Activated T-cell treated with anti-CD3 and anti-CD28 coated beads, Interleukin-2, amount 50 U/mL, for 24 hours (primary cell): ENCODE measurements around the gene KLHDC2.
"Not testable (repeated sequence)": the region's sequence is repeated elsewhere in the genome, so short reads cannot be mapped to it uniquely, and the experiment has no call there.

ENCODE experiments used
- DNase-seq: peaks from one replicate; pipeline ENCODE4 v3.0.0-alpha.2; 2020
- H3K27ac Mint-ChIP-seq: 2 replicates; pipeline ENCODE4 v1.8.0; 2020; ENCODE audit warnings: mild to moderate bottlenecking, mixed read lengths
- H3K27me3 Mint-ChIP-seq: 2 replicates; pipeline ENCODE4 v1.8.0; 2020; ENCODE audit warnings: mixed read lengths
- H3K36me3 Mint-ChIP-seq: 2 replicates; pipeline ENCODE4 v1.8.0; 2020; ENCODE audit warnings: low read depth, mixed read lengths
- H3K4me1 Mint-ChIP-seq: 2 replicates; pipeline ENCODE4 v1.8.0; 2020; ENCODE audit warnings: low read depth, mixed read lengths
- H3K4me3 Mint-ChIP-seq: 2 replicates; pipeline ENCODE4 v1.8.0; 2020; ENCODE audit warnings: mild to moderate bottlenecking, moderate library complexity, mixed read lengths
- H3K9me3 Mint-ChIP-seq: 2 replicates; pipeline ENCODE4 v1.8.0; 2020; ENCODE audit warnings: mixed read lengths

KLHDC2 gene

DNA sequence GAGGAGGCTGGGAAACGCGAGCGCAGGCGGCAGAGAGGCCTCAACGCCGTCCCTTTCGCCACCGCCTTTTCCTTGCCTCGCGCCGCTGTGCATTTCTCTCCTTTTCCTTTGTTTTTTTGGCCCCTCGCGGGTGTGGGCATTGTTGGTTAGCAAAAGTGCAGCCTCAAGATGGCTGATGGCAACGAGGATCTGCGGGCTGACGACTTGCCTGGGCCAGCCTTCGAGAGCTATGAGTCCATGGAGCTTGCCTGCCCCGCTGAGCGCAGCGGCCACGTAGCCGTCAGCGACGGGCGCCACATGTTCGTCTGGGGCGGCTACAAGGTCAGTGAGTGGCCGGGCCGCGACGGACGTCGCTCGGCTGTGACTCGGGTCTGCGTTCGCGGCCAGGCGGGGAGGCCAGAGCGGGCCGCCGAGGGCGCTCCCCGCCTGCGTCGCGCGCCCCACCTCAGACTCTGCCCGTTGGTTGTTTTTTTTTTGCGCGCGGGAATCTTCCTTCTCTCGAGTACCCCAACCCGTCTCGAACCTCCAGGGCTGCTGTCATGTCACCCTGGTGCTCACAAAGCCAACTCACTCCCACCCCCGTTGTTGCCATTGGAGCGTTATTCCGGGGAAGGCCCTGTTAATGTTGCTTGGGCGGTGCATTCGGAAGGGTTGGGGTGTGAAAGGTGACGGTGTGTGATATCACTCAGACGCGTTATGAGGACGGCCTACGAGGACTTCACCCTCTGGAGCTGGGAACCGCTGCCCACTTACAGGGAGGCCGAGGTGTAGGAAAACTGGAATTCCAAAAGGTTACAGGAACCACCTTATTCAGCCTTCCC lies 558 bp downstream of the KLHDC2 start:
- peaks cover 19% of the 10 kb centered on the region for H3K36me3 Mint-ChIP-seq
- peak overlapping the region; percentile 95 for H3K4me3 Mint-ChIP-seq
- H3K4me1 Mint-ChIP-seq, result peaks cover 37% of the 10 kb centered on the region
- peak; percentile 79 for DNase-seq
- H3K9me3 Mint-ChIP-seq, result no peaks in the 10 kb centered on the region
- no peaks in the 10 kb centered on the region for H3K27me3 Mint-ChIP-seq
- H3K27ac Mint-ChIP-seq, result peak overlapping the region; percentile 98

DNA sequence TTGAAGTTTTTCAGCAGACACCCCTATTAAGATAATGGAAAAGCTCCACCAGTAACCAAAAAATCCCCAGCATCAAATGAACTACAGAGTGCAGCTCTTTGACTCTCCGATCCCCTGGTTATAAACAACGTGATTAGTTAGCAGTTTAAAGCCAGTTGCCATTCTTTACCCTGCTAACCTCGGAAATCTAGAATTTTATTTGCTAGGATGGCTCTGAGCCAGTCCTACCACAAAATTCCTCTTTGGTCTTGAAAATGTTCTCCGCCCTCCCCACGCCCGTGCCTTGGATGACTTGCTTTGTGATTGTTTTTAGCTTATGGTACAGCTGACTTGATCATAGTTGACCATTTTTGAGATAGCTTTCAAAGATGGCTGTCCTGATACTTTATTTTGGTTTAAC lies 1.2 kb downstream of the KLHDC2 start:
- Mint-ChIP-seq H3K27ac (peak overlapping the region; percentile 98), H3K36me3 (peaks cover 22% of the 10 kb centered on the region), H3K4me1 (peaks cover 37% of the 10 kb centered on the region), H3K4me3 (peak overlapping the region; percentile 95), H3K9me3 (no peaks in the 10 kb centered on the region), H3K27me3 (no peaks in the 10 kb centered on the region)
- DNase-seq, result no peak

DNA sequence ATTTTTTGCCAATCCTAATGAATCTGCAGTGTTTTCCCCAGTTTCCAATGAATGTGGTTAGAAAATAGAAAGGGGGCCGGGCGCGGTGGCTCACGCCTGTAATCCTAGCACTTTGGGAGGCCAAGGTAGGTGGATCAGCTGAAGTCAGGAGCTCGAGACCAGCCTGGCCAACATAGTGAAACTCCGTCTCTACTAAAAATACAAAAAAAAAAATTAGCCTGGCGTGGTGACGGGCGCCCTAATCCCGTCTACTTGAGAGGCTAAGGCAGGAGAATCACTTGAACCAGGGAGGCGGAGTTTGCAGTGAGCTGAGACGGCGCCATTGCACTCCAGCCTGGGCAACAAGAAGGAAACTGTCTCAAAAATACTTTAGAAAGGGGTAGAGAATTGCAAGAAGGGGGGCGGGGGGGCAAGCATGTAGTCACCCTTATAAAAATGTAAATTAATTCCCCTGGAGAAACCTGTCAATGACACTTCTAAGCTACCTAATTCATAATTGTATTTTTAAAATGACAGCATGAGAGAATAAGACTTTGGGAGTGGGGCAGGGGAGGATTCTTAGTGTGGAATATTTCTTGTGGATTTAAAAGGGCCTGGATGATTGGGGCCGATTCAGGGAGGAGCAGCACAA lies 1.7 kb downstream of the KLHDC2 start:
- Mint-ChIP-seq H3K9me3 (no peaks in the 10 kb centered on the region), H3K4me1 (peaks cover 40% of the 10 kb centered on the region), H3K27ac (peak overlapping the region; percentile 98), H3K36me3 (peaks cover 28% of the 10 kb centered on the region), H3K4me3 (peak overlapping the region; percentile 95), H3K27me3 (no peaks in the 10 kb centered on the region)
- no peak for DNase-seq

DNA sequence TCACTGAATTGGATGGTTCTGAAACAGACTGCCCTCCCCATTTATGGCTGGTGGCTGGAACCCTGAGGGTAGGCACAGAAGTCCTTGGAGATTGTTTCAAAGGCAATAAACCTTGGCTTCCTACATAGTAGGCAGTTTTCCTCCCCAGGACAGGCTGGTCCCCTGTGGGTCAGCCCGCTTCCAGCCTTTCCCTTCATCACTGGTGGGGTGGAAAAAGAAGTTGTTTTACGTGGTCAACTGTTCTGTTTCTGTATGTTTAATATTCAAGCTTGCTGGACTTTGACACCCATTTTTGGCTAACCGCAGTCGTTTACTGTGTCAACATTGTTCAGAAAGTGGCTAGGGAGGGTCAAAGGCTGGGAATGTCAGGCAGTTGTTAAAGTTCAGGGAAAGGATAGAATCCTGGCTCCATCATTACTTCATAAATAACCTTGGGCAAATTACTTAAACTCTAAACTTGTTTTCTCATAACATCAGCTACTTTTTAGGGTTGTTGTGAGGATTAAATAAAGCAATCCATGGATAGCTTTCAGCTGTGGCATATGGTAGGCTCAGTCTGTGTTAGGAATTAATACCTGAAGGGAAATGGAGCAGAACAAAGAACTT lies 2.4 kb downstream of the KLHDC2 start:
- Mint-ChIP-seq H3K9me3 (no peaks in the 10 kb centered on the region), H3K36me3 (peaks cover 34% of the 10 kb centered on the region), H3K4me1 (peaks cover 44% of the 10 kb centered on the region), H3K4me3 (peak overlapping the region; percentile 35), H3K27me3 (no peaks in the 10 kb centered on the region), H3K27ac (peak overlapping the region; percentile 80)
- DNase-seq, result no peak

DNA sequence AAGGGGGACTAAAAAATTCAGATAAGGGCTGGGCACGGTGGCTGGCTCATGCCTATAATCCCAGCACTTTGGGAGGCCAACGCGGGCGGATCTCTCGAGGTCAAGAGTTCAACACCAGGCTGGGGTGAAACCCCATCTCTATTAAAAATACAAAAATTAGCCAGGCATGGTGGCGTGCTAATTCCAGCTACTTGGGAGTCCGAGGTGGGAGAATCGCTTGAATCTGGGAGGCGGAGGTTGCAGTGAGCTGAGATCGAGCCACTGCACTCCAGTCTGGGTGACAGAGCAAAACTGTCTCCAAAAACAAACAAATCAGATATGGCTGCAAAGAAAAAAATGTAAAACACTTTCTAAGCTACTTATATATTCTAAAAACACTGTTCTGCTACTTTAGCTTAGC lies 3.7 kb downstream of the KLHDC2 start:
- H3K27me3 Mint-ChIP-seq, H3K9me3 Mint-ChIP-seq, H3K4me3 Mint-ChIP-seq, DNase-seq: not testable (repeated sequence)
- peaks cover 46% of the 10 kb centered on the region for H3K4me1 Mint-ChIP-seq
- peak overlapping the region; percentile 71 for H3K27ac Mint-ChIP-seq
- peaks cover 42% of the 10 kb centered on the region for H3K36me3 Mint-ChIP-seq

DNA sequence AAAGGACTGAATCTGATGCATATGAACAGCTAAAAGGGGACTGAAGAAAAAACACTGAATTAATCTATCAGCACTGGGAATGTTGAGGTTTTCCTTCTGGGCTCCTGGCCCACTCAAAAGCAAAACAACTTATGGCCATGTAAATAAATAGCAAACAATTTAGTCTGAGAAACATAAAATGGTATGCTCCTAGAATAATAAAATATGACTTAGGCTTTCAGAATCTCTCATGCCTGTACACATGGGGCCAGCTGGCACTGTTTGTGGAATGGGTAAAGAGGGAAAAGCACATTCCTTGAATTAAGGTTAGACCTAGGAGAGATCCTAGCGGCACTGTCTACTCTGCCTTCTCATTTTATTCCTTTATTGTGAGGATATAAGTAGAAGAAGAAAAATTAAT lies 6.2 kb downstream of the KLHDC2 start:
- H3K27me3 Mint-ChIP-seq, result no peaks in the 10 kb centered on the region
- H3K4me3 Mint-ChIP-seq, result no peak overlapping the region
- H3K36me3 Mint-ChIP-seq, result peaks cover 52% of the 10 kb centered on the region
- no peak for DNase-seq
- no peaks in the 10 kb centered on the region for H3K9me3 Mint-ChIP-seq
- peak overlapping the region; percentile 82 for H3K27ac Mint-ChIP-seq
- peaks cover 31% of the 10 kb centered on the region for H3K4me1 Mint-ChIP-seq

DNA sequence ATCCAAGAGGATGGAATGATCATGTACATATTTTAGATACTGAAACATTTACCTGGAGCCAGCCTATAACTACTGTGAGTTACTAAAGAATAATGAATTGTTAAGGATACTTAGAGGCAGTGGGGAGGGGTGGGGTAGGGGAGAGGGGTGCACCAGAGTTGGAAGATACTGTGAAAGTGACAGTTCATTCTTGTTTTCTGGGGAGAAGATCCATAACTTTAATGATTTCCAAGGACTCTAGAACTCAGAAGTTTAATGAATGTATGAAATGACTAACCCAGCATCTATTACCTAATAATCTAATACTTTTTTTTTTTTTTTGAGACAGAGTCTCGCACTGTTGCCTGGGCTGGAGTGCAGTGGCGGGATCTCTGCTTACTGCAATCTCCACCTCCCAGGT lies 10.5 kb downstream of the KLHDC2 start:
- peaks cover 87% of the 10 kb centered on the region for H3K36me3 Mint-ChIP-seq
- no peaks in the 10 kb centered on the region for H3K9me3 Mint-ChIP-seq
- no peaks in the 10 kb centered on the region for H3K27me3 Mint-ChIP-seq
- H3K4me3 Mint-ChIP-seq, result no peak overlapping the region
- H3K27ac Mint-ChIP-seq, result no peak overlapping the region
- H3K4me1 Mint-ChIP-seq, result peaks cover 10% of the 10 kb centered on the region
- no peak for DNase-seq

DNA sequence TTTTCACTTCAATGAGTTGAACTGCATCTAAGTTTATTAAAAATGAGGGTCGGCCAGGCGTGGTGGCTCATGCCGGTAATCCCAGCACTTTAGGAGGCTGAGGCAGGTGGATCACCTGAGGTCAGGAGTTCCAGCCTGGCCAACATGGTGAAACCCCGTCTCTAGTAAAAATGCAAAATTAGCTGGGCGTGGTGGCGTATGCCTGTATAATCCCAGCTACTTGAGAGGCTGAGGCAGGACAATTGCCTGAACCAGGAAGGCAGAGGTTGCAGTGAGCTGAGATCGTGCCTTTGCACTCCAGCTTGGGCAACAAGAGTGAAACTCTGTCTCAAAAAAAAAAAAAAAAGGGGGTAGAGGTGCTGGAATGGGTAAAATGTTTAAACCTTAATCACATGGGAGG lies 13.1 kb downstream of the KLHDC2 start:
- H3K36me3 Mint-ChIP-seq, result peaks cover 91% of the 10 kb centered on the region

DNA sequence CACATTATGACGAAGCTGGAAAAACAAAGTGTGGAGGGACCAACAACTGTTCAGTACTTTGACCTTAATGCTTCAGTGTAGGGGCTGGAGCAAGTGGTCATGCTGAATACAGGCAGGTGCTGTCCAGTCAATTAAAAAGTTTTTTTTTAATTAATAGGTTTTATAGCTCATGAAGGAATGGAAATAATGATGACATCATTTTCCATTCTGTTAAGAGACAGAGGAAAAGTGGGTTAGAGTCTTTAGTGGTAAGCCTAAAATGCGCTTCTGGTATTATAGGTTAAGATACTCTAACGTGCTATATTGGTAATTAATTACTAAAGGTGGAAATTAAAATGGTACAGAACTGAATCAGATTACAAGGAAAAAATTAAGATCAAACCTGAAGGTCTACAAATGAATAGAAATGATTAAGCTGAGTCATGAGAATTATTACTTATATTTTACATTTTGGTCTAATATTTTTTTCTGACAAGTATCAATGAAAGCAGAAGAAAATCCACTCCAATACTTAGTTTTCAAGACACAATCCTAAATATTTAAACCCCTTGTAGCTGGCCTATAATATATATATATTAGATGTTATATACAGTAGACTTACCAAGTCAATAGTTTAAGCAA lies 15.6 kb downstream of the KLHDC2 start:
- no peak overlapping the region for H3K4me3 Mint-ChIP-seq
- no peaks in the 10 kb centered on the region for H3K9me3 Mint-ChIP-seq
- no peak overlapping the region for H3K27ac Mint-ChIP-seq
- H3K4me1 Mint-ChIP-seq, result no peaks in the 10 kb centered on the region
- no peak for DNase-seq
- H3K27me3 Mint-ChIP-seq, result no peaks in the 10 kb centered on the region
- peaks cover 96% of the 10 kb centered on the region for H3K36me3 Mint-ChIP-seq

More for the DNA sequence above, 13.1 kb downstream of the KLHDC2 start:
- not testable (repeated sequence) for H3K9me3 Mint-ChIP-seq, H3K4me1 Mint-ChIP-seq, DNase-seq, H3K4me3 Mint-ChIP-seq, H3K27me3 Mint-ChIP-seq
- H3K27ac Mint-ChIP-seq, result peak overlapping the region; percentile 65

DNA sequence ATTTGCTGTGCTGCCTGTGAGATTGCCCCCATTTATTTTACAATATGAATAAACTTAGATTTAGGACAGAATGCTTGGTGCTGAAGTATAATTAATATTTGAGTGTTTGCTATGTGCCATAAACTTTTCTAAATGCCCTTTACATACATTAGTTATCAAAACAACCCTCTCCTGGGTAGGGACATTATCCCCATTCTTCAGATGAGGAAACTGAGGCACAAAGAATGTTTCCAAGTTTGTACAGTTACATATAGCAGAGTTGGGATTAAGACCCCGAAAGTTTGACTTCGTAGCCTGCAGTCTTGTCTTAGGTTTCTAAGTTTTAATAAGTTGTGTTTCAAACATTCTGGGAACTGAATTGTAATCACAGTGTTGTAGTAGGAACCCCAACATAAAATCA lies 18.4 kb downstream of the KLHDC2 start:
- peaks cover 97% of the 10 kb centered on the region for H3K36me3 Mint-ChIP-seq
- H3K27ac Mint-ChIP-seq, result peak overlapping the region; percentile 76
- DNase-seq, result no peak
- H3K27me3 Mint-ChIP-seq, result no peaks in the 10 kb centered on the region
- no peaks in the 10 kb centered on the region for H3K4me1 Mint-ChIP-seq
- no peaks in the 10 kb centered on the region for H3K9me3 Mint-ChIP-seq
- no peak overlapping the region for H3K4me3 Mint-ChIP-seq

DNA sequence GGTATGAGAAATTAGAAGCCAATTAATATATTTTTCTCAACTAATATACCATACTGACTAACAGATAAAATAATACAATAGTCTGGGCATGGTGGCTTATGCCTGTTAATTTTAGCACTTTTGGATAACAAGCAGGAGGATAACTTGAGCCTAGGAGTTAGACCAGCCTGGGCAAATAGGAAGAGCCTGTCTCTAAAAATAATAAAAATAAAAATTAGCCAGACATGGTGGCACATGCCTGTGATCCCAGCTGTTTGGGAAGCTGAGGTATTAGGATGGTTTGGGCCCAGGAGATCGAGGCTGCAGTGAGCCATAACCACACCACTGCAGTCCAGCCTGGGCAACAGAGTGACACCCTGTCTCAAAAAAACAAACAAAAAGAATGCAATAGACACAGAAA lies 24.7 kb downstream of the KLHDC2 start:
- Mint-ChIP-seq H3K36me3 (peaks cover 97% of the 10 kb centered on the region), H3K27me3 (no peaks in the 10 kb centered on the region), H3K9me3 (no peaks in the 10 kb centered on the region), H3K4me1 (peaks cover 6% of the 10 kb centered on the region), H3K27ac (no peak overlapping the region), H3K4me3 (no peak overlapping the region)
- DNase-seq, result no peak

DNA sequence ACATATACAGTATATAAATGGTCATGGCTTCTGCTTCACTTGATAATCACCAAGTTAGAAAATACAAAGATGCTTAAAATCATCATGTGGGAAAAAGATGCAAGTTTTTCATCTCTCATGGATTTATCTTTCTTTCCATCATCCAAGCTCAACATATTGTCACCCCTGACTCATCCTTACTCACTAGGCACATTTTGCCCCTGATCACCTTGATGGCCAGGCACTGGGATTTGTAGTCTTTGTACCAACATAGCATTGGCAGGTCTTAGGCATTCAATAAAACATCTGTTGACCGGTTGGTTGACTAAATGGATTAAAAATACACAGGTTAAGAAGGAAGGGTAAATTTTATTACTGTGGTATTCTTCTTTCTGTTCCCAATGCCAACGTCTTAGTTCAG lies 28.1 kb downstream of the KLHDC2 start:
- DNase-seq, result no peak
- H3K4me3 Mint-ChIP-seq, result no peak overlapping the region
- H3K27ac Mint-ChIP-seq, result peak overlapping the region; percentile 87
- no peaks in the 10 kb centered on the region for H3K9me3 Mint-ChIP-seq
- H3K36me3 Mint-ChIP-seq, result peaks cover 93% of the 10 kb centered on the region
- H3K4me1 Mint-ChIP-seq, result peaks cover 6% of the 10 kb centered on the region
- no peaks in the 10 kb centered on the region for H3K27me3 Mint-ChIP-seq

DNA sequence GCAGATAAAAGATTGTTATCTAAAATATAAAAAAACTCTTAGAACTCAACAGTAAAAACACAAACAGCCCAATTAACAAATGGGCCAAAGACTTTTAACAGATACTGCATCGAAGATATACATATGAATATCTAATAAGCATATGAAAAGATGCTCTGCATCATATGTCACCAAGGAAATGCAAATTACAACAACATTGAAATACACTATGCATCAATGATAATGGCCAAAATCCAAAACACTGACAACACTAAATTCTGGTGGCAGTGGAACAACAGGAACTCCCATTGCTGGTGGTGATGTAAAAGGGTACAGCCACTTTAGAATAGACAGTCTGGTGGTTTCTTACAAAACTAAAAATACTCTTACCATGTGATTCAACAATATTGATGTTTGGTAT lies 40.8 kb downstream of the KLHDC2 start:
- Mint-ChIP-seq H3K4me1 (peaks cover 7% of the 10 kb centered on the region), H3K27me3 (no peaks in the 10 kb centered on the region), H3K27ac (peak overlapping the region; percentile 44), H3K4me3 (no peak overlapping the region), H3K9me3 (no peaks in the 10 kb centered on the region), H3K36me3 (peaks cover 92% of the 10 kb centered on the region)
- DNase-seq, result no peak

DNA sequence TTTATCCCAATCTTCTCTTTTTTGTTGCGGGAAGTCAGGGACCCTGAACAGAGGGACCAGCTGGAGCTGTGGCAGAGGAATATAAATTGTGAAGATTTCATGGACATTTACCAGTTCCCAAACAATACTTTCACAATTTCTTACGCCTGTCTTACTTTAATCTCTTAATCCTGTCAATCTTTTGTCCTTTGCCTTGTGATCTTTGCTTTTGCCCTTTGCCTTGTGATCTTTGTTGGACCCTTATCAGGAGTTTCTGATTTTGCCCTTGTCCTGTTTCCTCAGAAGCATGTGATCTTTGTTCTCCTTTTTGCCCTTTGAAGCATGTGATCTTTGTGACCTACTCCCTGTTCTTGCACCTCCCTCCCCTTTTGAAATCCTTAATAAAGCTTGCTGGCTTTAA lies 48.2 kb downstream of the KLHDC2 start:
- Mint-ChIP-seq H3K9me3 (peaks cover 12% of the 10 kb centered on the region), H3K36me3 (peaks cover 94% of the 10 kb centered on the region), H3K27ac (peak overlapping the region; percentile 38)
- not testable (repeated sequence) for DNase-seq, H3K27me3 Mint-ChIP-seq, H3K4me3 Mint-ChIP-seq, H3K4me1 Mint-ChIP-seq

DNA sequence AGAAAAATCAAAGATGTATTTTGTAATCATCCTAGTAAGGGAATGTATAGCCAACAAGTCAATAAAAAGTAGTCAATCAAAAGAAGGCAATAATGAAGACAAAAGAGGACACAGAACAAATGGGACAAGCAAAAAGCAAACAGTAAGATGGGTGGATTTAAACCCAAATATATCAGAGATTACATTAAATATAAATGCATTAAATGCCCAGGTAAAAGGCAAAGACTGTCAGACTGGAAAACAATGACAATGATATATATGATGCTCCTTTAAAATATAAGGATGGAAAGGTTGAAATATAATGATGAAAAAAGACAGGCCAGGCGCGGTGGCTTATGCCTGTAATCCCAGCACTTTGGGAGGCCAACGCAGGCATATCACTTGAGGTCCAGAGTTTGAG lies 48.9 kb downstream of the KLHDC2 start:
- H3K4me3 Mint-ChIP-seq, result no peak overlapping the region
- no peaks in the 10 kb centered on the region for H3K4me1 Mint-ChIP-seq
- peaks cover 12% of the 10 kb centered on the region for H3K9me3 Mint-ChIP-seq
- no peaks in the 10 kb centered on the region for H3K27me3 Mint-ChIP-seq
- H3K27ac Mint-ChIP-seq, result no peak overlapping the region
- H3K36me3 Mint-ChIP-seq, result peaks cover 90% of the 10 kb centered on the region
- no peak for DNase-seq
